ENCODE results near the gene ASXL1.
"Not testable (repeated sequence)": the region's sequence is repeated elsewhere in the genome, so short reads cannot be mapped to it uniquely, and the experiment has no call there.

Gene ASXL1

DNA sequence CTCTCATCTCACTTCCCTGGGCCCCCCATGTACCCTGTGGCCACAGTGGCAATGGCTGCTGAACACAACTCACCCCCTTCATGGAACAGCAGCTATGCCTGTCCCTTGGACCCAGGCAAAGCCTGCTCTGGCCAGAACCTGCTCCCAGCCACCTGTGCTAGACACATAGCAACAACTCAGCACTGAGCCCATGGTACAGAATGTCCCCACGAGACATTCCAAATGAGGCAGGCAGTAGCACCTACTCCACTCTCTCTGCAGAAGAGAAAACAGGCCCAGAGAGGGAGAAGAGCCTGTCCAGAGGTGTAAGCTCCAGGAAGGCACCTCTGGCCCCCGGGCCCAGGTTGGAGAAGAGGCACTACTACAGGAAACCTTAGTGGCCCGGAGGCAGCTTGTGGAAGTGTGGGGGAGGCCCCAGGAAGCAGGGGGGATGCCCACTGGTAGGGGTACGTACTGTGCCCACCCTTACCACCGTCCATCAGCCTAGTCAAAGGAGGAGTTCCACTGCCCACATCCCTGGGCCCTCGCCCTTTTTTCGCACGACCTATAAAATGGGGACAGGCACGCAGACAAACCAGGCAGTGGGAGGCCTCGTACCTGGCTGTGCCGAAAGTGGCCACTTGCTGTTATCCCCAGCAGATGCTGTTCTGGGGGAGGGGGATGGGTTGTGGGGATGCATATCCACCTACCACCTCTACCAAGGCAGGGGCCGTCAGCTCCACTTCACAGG lies 97.2 kb downstream of the ASXL1 start:
- DNase-seq, result no peak

DNA sequence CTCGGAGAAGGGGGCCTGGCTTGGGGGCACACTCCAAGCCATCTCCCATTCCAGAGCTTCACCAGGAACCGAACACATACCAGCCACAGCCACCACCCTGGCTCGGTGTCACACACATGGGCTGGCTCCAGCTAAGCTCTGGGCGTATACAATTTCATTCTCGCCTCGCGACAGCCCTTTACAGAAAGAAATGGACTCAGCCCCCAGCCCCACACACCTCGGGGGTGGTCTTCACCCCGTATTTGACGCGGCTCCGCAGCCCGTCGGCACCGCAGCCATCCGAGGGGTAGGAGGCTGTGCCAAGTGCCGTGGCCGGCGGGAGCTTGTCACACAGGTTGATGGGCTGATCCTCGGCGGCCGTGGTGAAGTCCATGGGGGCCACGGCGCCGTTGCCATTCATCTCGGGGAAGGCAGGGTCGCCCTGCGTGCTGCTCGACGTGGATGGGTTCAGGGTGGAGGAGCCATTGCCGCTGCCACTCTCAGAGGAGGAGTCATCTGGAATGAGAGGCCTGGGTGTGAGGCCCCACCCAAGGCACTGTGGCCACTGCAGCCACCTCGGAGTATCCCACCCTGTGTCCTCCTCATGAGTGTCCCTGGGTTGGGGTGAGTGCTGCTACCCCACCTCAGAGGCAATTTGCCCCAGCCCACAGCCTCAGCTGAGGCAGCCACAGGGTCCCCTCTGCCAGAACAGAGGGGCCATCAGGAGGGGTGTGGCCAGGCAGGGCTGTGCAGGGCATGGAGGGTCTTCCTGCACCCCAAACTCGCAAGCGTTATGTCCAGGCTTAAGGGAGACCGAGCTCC lies 98.0 kb downstream of the ASXL1 start:
- DNase-seq, result no peak

DNA sequence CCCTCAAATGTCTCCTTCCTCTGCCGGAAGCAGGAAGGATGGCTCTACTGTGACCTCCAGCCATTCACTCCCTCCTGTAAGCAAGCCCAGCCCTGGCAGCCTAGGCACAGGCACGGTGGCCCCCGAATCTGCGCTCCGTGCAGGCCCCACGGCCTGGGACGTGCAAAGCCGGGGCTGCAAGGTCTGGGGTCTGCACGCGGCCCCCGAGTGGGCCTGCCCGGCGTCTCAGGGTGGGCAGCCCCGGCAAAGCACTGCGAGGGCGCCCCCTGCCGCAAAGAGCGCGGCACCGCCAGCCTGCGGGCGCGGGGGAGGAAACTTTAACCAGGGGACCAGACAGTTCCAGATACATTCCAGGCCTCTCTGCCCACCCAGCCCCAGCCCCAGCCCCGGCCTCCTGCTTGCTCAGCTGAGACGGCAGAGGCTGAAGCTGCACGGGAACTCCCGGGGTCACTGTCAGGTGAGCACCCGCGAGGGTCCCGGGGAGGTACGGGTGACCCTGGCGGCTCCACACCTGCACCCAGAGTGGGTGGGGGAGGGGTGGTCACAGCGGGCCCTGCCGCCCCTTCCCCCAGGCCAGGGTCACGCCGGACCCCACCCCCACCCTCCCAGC lies 98.8 kb downstream of the ASXL1 start:
- no peak for DNase-seq

DNA sequence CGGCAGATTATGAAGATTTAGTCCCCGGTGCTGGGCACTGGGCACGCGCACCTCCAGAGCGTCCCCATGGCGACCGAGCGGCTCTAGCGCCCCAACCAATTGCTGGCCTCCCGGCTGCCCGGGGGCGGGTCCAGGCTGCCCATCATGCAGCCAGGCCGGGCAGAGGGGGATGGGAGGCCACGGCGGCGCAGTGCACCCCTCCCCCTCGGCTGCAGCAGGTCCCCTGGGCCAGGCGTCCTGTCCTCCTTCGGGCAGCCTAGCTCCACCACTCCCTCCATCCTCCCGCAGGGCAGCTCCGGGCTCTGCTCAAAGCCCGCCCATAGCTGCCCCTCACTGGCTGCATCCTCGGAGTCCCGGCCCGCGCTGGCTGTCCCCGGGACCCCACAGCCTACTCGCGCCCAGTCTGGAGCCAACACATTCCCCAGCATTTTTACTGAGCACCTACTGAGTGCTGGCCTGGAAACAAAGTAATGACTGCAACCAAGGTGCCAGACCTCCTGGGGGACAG lies 99.4 kb downstream of the ASXL1 start:
- no peak for DNase-seq

DNA sequence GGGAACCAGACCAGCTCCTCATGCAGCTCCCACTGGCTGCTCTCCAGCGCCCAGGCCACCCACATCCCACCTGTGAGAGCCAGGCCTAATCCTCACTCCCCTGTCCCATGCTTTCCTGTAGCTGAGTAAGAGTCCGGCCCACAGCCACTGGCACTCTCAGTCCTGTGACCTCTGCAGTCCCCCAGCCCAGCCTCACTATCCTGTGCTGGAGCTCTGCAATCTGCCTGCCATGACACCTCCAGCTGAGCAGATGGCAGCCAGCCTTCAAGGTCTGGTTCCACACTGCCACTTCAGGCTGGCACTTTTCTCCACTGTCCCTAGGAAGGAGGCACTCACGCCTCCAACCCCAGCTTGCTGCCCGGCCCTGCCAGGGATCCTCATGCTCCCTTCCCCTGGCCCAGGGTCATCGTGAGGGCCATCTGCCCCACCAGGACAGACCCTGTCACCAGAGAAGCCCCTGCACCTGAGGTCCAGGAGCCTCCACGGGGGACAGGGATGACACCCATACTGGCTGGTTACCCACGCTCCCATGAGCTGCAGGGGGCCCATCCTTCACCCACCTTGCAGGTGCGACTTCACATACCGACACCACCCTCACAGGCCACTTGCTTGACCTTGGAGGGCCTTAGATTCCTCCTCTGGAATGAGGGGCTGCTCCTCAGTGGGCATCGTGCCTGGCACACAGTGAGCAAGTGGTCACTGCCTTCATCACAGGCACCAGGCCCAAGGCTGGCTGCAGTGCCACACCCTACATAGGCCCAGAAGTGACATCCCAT lies 100.1 kb downstream of the ASXL1 start:
- no peak for DNase-seq

DNA sequence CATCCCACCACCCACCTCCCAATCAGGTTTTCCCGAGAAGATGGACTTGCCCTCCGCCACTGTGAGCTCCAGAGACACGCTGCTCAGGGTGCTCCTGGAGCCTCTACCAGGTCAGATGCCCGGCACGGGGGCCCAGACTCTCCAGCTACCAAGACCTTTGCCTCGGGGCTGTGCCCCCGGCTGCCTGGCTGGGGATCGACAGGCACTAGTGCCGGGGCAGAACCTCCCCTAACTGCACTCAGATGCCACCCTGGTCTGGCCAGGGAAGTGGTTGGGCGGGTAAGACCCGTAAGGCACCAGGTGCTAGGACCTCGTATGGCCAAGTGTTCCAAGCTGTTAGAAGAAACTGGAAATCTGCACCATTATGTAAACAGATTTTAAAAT lies 100.7 kb downstream of the ASXL1 start:
- no peak for DNase-seq

DNA sequence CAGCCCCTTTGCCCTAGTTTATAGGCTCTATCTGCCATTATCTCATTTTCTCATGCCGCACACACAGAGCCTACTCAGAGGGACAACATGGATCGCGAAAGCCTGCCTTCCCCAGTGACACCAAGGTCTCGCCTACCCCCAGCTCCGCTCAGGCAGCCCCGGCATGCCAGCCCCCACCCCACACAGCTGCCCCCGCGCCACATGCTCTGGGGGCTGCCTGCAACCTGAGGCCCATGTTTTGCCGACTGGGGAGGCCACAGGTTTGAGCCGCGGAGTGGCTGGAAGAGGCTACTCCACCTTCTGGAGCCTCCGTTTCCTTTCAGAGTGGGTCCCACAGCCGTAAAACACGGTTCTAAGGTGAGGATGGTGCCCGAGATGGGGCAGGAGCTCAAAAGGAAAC lies 102.1 kb downstream of the ASXL1 start:
- no peak for DNase-seq

DNA sequence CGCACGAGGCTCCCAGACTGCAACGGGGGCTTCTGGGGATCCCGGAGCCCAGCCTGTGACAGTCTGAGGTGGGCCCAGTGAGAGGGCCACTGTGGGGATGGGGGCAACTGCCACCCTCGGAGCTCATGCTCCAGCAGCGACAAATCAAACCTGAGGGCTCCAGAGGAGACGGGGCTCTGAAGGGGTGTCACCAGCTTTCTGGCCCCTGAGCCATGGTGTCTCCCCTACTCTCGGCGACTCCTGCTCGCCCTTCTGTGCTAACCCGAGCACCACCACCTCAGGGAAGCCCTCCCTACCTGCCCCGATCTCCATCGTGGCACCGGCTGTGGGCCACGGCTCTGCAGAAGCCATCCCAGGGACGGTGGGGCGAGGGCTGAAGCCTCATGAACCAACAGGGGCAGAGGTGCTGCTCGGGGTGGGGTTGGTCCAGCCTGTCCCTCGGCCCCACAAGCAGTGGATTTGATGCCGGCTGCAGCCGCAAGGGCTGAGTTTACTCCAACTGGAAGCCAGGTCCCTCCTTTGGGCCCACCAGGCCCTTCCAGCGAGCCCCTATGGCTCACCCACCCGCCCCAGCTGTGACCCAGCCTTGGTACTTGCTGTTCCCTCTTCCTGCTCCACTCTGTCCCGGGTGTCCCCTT lies 102.7 kb downstream of the ASXL1 start:
- DNase-seq, result no peak

DNA sequence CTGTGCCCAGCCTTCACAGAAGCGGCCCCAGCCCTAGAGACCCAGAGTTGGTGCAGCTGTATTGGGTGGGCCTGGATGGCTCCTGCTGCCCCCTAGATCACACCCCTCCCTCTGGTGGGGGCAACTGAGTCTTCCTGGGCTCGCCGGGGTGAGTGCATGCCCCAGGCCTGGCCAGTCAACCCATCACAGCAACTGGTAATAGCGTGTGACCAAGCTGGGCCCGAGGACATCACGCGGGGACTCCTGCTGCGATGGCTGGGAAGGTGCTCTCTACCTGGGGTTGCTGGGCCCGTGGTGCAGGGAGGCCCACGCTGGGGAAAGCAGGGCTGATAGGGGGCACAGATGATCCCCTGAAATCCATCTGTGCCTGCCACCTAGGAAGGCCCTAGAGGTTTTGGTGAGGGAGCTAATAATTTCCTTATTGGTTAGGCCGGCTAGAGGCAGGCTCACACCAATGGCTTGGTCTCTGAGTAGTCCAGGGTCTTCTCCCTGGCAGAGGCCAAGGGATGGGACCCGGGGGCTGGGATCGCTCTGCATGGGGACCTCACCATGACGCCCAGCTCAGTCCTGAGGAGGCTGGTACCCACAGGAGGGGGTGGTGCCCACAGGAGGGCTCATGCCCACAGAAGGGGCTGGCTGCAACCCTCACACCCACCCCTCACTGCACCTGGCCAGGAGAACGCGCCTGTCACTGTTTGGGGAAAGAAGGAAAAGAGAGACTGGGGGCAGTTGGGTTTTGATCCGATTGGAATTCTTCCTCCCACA lies 103.9 kb downstream of the ASXL1 start:
- DNase-seq, result no peak

DNA sequence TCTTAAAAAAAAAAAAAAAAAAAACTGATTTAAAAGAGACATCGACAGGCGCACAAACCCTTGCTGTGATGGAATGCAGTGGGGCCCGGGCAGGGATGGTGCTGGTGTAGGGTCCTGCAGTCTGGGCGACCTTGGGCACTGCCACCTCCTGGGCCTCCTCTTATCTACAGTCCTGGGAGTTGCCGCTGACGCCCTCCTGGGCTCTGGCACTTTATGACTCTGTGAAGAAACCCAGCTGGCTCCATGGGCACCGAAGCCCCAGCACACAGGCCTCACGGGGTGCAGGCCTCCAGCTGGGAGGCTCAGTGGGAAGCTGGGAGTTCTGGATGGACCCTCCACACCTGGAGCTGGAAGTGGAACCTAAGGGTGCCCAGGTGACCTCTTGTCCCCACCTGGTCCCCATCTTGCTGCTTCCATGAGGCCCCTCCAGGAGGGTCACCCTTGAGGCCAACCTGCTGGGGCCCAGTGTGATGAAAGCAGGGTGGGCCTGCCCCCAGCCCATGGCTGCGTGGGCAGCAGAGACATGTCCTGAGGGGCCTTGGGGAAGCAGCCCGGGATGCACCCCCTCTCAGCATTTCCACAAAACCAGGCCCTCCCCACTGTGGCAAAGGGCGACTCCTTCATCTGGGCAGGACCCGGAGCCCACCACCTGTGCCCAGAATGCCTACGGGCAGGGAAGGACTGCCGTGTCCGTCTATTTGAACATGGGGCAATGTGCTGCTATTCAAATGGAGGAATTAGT lies 104.9 kb downstream of the ASXL1 start:
- no peak for DNase-seq

DNA sequence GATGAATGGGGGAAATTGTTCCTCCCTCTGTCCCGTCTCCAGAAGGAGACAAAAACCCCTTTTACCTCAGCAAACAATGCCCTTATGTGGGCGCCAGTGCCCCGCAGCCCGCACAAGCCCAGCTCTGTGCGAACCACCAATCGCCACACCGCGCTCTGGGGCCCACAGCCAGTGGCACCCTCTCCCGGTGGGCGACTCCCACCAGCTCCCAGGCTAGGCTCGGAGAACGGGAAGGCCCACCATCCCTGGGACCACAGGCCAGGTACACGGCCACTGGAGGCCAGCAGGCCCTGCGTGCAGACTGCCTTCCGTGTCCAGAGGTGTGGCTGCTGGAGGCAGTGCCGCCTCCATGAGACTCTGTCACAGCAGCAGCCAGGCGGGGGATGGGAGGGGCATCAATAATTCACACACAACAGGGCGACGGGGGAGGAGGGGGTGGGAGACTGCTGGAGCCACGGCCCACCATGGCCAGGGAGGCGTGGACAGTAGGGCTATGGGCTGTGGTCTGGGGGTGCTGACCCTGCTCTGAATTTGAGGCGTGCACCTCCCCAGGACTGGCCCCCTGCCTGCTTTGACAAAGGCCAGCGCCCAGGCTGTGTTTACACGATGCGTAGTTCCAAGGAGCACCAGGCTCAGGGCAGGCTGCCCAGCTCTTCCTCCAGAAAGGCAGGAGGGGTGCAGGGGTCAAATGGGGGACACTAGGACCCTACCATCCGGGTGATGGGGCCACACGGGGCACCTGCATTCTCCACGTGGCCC lies 105.7 kb downstream of the ASXL1 start:
- DNase-seq, result no peak

DNA sequence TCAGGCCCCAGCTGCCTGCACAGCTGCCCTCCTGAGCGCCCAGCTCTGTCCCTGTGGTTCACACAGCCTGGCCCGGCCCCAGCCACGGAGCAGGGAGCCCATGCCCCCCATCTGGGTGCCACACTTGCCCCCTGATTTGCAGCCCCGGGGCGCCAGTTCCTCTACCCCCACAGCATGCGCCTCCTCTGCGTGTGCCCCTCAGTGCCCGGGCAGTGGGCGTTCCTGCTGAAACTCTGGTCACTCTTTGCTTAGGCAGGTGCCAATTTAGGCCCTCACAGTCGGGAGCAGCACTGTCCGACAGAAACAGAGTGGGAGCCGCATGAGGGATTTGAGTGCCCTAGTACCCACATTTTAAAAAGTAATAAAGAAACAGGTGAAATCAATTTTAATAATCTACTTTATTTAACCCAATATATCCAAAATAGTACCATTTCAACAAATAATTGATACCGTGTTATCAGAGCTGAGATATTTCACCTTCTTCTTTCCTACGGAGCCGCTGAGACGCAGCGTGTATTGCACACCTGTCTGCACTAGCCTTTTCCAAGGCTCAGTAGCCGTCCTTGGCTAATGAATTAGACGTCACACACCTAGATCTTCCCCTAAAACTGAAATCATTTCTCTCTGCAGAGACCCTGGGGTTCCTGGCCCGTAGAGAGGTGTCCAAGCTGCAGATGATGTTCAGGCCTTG lies 106.4 kb downstream of the ASXL1 start:
- DNase-seq, result no peak

DNA sequence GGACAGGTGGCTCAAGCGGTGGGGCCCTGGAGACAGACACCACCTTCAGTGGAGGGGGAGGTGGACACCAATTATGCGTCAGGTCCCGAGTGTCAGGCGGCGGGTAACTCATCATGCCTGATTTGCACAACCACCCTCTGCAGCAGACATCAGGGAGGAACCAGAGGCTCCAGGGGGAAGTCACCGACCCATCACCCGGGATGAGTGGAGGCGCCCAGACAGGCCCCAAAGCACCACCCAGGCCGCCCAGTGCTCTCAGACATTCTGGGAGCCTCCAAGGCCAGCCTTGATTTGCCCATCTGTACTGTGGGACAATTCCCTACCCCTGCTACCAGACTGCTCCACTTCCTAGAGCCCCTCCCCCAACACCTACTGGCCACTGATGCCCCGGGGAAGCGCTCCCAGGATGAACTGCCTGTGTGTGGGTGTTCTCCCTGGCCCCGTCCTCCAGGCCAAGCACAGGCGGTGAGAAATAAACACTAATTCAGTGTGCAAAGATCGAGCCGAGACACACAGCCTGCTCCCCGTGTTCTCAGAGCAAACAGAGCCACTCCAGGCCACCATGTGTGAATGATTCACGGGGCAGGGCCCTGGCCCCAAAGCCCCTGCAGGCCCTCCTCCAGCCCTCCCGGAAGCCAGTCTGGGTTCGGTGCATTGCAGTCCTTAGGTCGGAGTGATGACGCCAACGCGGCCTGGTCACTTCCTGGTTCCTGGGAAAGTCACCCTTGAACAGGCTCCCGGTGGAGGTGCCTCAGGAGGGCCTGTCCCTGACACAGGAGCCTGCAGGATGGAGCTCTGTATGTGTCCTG lies 107.2 kb downstream of the ASXL1 start:
- no peak for DNase-seq

DNA sequence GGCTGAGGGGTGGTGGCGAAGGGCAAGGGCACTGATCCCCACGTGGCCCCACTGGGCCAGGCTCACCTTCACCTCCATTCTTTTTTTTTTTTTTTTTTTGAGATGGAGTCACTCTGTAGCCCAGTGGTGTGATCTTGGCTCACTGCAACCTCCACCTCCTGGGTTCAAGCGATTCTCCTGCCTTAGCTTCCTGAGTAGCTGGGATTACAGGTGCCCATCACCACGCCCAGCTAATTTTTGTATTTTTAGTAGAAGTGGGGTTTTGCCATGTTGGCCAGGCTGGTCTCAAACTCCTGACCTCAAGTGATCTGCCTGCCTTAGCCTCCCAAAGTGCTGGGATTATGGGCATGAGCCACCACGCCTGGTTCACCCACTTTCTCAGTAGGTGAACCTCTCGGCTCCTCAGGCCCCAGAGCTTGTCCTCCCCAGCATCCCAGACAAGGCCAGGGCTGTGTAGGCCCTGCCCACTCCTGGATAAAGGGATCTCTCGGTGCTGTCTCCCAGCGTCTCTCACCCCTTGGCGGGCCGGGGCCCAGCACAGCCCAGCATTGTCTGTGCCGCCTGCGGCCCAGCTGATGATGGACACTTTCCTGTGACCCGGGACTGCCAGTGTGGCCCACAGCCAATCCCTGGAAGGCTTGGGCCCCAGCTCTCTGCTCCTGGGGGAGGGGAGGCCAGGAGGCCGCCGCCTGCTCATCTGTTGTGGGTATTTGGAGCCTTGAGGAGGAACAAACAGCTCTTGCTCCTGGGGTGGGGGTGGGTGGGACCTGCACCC lies 108.0 kb downstream of the ASXL1 start:
- not testable (repeated sequence) for DNase-seq

DNA sequence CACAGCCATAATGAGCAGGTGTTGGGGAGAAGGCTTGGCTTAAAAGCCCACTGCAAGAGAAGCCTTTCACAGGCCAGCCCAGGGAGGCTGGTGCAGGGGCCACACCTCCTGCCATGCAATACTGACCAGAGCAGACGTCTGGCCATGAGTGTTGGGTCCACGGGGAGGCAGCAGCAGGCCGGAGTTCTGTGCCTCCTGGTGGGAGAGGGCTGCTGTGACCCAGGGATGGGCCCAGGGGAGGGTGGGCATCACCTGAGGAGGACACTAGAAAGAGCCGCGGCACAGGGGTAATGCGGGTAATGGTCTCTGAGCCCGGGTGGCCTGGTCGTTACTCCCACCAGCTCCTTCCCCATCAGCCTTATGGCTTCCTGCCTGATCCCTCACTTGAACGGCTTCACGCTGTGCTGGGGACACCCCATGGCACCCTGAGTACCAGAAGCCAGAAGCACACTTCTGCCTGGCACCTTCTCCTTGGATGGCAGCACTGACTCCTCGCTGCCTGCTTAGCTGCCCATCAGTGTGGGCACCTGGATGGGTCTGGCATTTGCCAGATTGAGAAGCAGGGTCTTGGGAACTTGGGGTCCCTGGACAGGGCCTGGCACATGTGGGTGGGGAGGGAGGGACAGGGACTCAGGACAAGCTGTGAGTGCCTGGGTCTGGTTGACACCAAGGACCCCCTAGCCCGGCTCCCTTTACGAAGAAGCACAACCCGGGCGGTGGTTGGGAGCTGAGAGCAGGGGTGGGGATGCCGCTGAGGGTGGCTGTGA lies 108.8 kb downstream of the ASXL1 start:
- no peak for DNase-seq

DNA sequence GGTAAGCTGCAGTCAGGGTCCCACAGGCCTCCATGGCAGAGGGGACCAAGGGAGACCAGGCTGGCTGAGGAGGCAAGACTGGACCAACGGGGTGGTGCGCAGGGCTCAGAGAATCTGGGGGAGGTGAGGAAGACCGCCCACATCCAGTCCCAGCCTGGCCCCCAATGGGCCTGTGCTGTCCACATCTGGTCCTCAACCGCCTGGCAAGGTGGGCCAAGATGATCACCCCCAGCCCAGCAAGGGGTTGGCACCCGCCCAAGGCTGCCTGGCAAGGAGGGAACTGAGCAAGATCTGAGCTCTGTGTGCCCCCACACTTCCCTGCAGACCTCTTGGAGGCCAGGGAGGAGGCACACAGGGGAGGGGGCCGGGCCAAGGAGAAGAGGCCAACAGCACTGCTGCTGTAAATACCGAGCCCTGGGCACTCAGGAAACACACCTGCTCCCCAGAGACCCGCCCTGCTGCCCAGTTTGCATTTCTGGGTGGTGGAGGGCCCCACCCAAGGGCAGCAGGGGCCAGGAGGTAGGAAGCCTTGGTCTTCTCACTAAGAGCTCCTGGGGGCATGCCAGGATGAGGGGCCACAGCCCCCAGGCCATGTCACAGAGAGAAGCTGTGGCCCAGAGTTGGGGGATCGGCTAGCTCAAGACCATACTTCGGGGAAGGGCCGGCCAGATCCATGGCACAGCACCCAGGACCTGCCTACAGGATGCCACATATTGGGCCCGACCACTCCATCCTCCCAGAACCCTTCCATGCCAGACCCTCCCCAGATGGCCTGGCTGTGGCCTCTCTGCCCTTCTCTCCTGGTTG lies 109.6 kb downstream of the ASXL1 start:
- DNase-seq, result no peak

All from GF-D8 (cell line).